GM19455 (cell line): ENCODE results near the gene CRIP3.
"Not testable (repeated sequence)": the region's sequence is repeated elsewhere in the genome, so short reads cannot be mapped to it uniquely, and the experiment has no call there.

Source experiments
- ATAC-seq: cut with Tn5 transposase; IDR thresholded peaks from one replicate; pipeline ENCODE4 v1.9.1; 2021; ENCODE audit not compliant: unreplicated experiment

CRIP3 gene

GRCh38 chr6:43308101-43308989 lies at the start of gene CRIP3:
CRIP3 (minus strand) TSS chr6:43308826; CDS start chr6:43308792, 34 bp downstream.
- ATAC-seq: no peak

GRCh38 chr6:43355862-43356590 lies 47.4 kb upstream of the CRIP3 start:
- ATAC-seq: no peak

- not testable (repeated sequence) for ATAC-seq
These were observed 43.3 kb upstream of the CRIP3 start for GRCh38 chr6:43351951-43352350.

- ATAC-seq: no peak
These were observed 38.8 kb upstream of the CRIP3 start for GRCh38 chr6:43347444-43347843.

GRCh38 chr6:43347021-43347420 lies 38.4 kb upstream of the CRIP3 start:
- no peak for ATAC-seq

GRCh38 chr6:43346243-43346642 lies 37.6 kb upstream of the CRIP3 start:
- not testable (repeated sequence) for ATAC-seq

- ATAC-seq: peak; percentile 56
These were observed 30.5 kb upstream of the CRIP3 start for GRCh38 chr6:43339168-43339567.

GRCh38 chr6:43338243-43338642 lies 29.6 kb upstream of the CRIP3 start:
- ATAC-seq: no peak

- ATAC-seq: no peak
These were observed 27.8 kb upstream of the CRIP3 start for GRCh38 chr6:43336382-43336781.

- ATAC-seq: no peak
These were observed 26.8 kb upstream of the CRIP3 start for GRCh38 chr6:43335469-43335868.

- no peak for ATAC-seq
These were observed 26.0 kb upstream of the CRIP3 start for GRCh38 chr6:43334466-43335095.

GRCh38 chr6:43331891-43332290 lies 23.3 kb upstream of the CRIP3 start:
- ATAC-seq: no peak

GRCh38 chr6:43331470-43331869 lies 22.8 kb upstream of the CRIP3 start:
- no peak for ATAC-seq

GRCh38 chr6:43328528-43328927 lies 19.9 kb upstream of the CRIP3 start:
- ATAC-seq: no peak

- no peak for ATAC-seq
These were observed 17.2 kb upstream of the CRIP3 start for GRCh38 chr6:43325876-43326275.

- no peak for ATAC-seq
These were observed 9.4 kb upstream of the CRIP3 start for GRCh38 chr6:43318011-43318410.

GRCh38 chr6:43313813-43314212 lies 5.2 kb upstream of the CRIP3 start:
- no peak for ATAC-seq

- ATAC-seq: no peak
These were observed 3.0 kb upstream of the CRIP3 start for GRCh38 chr6:43311666-43312065.

GRCh38 chr6:43310624-43311023 lies 2.0 kb upstream of the CRIP3 start:
- ATAC-seq: no peak

GRCh38 chr6:43310134-43310533 lies 1.5 kb upstream of the CRIP3 start:
- ATAC-seq: no peak

- ATAC-seq: no peak
These were observed 408 bp upstream of the CRIP3 start for GRCh38 chr6:43308990-43309477.
